RCC 7860 (cell line): ENCODE measurements around the gene C1orf115.
A peak's percentile ranks its signal among the peaks of the same experiment; 100 is the strongest.
"Not testable (repeated sequence)": the region's sequence is repeated elsewhere in the genome, so short reads cannot be mapped to it uniquely, and the experiment has no call there.

Experiments used
- DNase-seq: peaks from one replicate; pipeline ENCODE4 v3.0.0-alpha.2; 2015; ENCODE audit warnings: low spot score
- FAIRE-seq: peaks from 2 replicates; lab custom pipeline; 2012; peaks lifted over from hg19 to GRCh38; lab: Jason Lieb, UNC

Gene C1orf115, protein sequence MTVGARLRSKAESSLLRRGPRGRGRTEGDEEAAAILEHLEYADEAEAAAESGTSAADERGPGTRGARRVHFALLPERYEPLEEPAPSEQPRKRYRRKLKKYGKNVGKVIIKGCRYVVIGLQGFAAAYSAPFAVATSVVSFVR

GRCh38 chr1:220690140-220691052 is at the start of gene C1orf115:
Gene C1orf115, plus strand, starts transcription at chr1:220690363. Its CDS starts 40 bp downstream, at chr1:220690403.
- FAIRE-seq (no peak), DNase-seq (no peak)

- no peak for FAIRE-seq
- no peak for DNase-seq
Observed at GRCh38 chr1:220642285-220642684, 47.9 kb upstream of the C1orf115 start.

- FAIRE-seq (no peak), DNase-seq (no peak)
Observed at GRCh38 chr1:220652995-220653394, 37.2 kb upstream of the C1orf115 start.

DNA sequence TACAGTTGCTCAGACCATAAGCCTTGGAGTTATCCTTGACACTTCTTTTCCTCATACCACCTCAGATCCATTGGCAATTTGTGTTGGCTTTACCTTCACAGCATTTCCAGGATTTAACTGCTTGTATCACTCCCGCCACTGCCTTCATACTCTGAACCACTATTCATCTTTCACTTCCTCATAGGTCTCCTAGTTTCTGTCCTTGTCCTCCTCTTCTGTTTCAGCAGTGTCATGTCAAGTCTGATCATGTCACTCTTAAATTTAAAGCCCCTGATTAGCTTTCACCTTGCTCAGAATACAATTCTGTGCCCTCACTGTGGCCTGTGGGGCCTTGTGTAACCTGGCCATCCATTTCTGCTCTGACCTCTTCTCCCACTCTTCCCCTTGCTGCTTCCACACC is 34.7 kb upstream of the C1orf115 start:
- DNase-seq (no peak), FAIRE-seq (no peak)

GRCh38 chr1:220655961-220656740 is 34.0 kb upstream of the C1orf115 start:
- DNase-seq (no peak), FAIRE-seq (no peak)

GRCh38 chr1:220666349-220666748 is 23.8 kb upstream of the C1orf115 start:
- FAIRE-seq (no peak), DNase-seq (no peak)

DNA sequence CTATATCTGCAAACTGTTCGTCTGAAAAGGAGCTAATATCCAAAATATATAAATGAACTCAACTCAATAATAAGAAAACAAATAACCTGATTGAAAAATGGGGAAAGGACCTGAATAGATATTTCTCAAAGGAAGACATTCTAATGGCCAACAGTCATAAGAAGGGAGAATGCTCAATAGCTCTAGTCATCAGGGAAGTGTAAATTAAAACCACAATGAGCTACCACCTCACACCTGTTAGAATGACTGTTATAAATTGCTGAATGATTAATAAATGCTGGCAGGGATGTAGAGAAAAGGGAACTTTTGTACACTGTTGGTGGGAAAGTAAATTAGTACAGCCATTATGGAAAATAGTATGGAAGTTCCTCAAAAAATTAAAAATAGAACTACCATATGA is 21.2 kb upstream of the C1orf115 start:
- FAIRE-seq (no peak), DNase-seq (no peak)

GRCh38 chr1:220670365-220670764 is 19.8 kb upstream of the C1orf115 start:
- DNase-seq (no peak), FAIRE-seq (no peak)

GRCh38 chr1:220673921-220674320 is 16.2 kb upstream of the C1orf115 start:
- DNase-seq, result no peak
- FAIRE-seq, result no peak

GRCh38 chr1:220677251-220677650 is 12.9 kb upstream of the C1orf115 start:
- DNase-seq (no peak), FAIRE-seq (no peak)

GRCh38 chr1:220680085-220680687 is 10.0 kb upstream of the C1orf115 start:
- FAIRE-seq, result peak; percentile 72

GRCh38 chr1:220681220-220681880 is 8.8 kb upstream of the C1orf115 start:
- FAIRE-seq (no peak), DNase-seq (no peak)

More at GRCh38 chr1:220680085-220680687, 10.0 kb upstream of the C1orf115 start:
- peak; percentile 34 for DNase-seq

- DNase-seq (no peak), FAIRE-seq (no peak)
Observed at GRCh38 chr1:220682901-220683576, 7.1 kb upstream of the C1orf115 start.

- DNase-seq, FAIRE-seq: not testable (repeated sequence)
Observed at GRCh38 chr1:220683716-220684115, 6.4 kb upstream of the C1orf115 start.

DNA sequence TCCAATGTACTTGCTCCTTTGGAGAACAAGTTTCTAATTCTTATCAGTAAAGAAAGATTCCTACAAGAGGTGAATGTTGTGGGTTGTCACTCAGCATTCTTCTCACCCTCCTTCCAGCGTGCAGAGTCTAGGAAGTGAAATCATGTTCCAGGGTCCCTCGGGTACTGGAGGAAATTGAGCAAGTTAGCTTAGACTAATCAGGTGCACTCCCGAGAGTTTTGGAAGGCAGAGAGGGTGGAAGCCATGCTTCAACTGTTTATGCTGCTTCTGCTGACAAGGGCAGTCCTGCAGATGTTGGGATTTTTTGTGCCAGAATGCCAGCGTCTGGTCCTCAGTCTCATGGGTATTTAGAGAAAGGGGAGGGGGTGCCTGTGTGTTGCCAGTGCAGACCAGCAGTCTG is 5.3 kb upstream of the C1orf115 start:
- no peak for FAIRE-seq
- DNase-seq, result no peak

- DNase-seq (no peak), FAIRE-seq (no peak)
Observed at GRCh38 chr1:220685879-220686278, 4.3 kb upstream of the C1orf115 start.

DNA sequence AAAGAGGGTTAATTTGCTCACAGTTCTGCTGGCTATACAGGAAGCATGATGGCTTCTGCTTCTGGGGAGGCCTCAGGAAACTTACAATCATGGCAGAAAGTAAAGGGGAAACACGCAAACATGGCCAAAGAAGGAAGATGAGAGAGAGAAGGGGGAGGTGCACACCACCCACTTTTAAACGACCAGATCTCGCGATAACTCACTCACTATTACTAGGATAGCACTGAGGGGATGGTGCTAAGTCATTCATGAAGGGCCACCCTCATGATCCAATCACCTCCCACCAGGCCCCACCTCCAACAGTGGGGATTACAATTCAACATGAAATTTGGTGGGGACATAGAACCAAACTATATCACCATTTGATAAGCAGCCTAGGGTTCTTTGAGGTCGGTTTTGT is 2.4 kb upstream of the C1orf115 start:
- FAIRE-seq (no peak), DNase-seq (no peak)

- FAIRE-seq, result no peak
- DNase-seq, result no peak
Observed at GRCh38 chr1:220689666-220690065, 497 bp upstream of the C1orf115 start.

DNA sequence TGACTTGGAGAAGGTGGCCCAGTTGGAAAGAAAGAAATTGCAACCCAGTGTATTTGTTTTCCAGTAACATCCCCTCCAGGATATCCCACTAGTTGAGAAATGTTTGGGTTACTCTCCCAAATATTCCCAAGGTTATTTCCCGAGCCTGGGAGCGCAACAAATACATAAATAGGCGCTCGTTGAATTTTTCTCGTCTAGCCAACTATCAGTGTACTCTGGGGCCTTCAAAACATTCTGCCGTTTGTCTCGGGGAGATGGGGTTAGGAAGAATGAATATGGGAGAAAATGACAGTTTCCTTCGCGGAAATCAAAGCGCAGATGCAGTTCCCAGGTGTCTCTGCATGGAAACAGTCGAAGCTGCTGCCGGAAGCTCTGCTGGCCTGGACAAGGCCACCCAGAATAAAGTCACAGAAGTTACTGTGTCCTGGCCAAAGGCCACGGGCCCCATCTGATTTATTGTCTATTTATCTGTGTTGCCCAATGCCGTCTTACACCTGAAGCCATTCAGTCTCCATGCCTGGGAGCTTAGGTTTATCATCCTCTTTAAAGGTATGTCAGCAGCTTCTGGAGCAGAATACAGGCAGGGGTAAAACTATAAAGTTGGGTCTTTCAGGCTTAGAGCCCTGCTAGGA is 1.0 kb downstream of the C1orf115 start:
- no peak for FAIRE-seq
- DNase-seq, result no peak
